Keratinocyte (primary cell): ENCODE data around the gene TSC1. TPM values are rescaled to one million over a fixed set of nuclear protein-coding genes. Genes with fewer than 3 reads are reported as not detected.

ENCODE experiments used
- DNase-seq: peaks from one replicate; pipeline ENCODE4 v3.0.0-alpha.2; 2011; ENCODE audit warnings: low read depth, missing footprints, low spot score
- FAIRE-seq: peaks from 2 replicates; lab custom pipeline; 2011; peaks lifted over from hg19 to GRCh38; lab: Jason Lieb, UNC
- H2AFZ ChIP-seq: 2 replicates; pipeline ENCODE4 v1.6.0; 2012; ENCODE audit warnings: low read length, control low read depth, inconsistent platforms; ENCODE audit not compliant: control insufficient read depth
- H3K27ac ChIP-seq: 2 replicates; pipeline ENCODE4 v1.5.1; 2011; ENCODE audit warnings: low read length; ENCODE audit not compliant: control insufficient read depth, insufficient read depth
- H3K27me3 ChIP-seq: 3 replicates; pipeline ENCODE4 v1.6.0; 2011; ENCODE audit warnings: low read length; ENCODE audit not compliant: control insufficient read depth, insufficient read depth; ENCODE audit errors: extremely low read depth
- H3K36me3 ChIP-seq, 2 experiments: 2 replicates in 1 of 2; 3 replicates in 1 of 2; pipeline ENCODE4 v1.5.1; 2011; ENCODE audit warnings: low read length in 2 of 2, mild to moderate bottlenecking in 1 of 2; ENCODE audit not compliant: control insufficient read depth in 2 of 2, insufficient read depth in 2 of 2; ENCODE audit errors: extremely low read depth in 1 of 2
- H3K4me1 ChIP-seq: 3 replicates; pipeline ENCODE4 v1.5.1; 2011; ENCODE audit warnings: low read length; ENCODE audit not compliant: control insufficient read depth, insufficient read depth; ENCODE audit errors: extremely low read depth
- H3K4me2 ChIP-seq: 3 replicates; pipeline ENCODE4 v1.6.0; 2011; ENCODE audit warnings: low read depth, low read length; ENCODE audit not compliant: control insufficient read depth, insufficient read depth; ENCODE audit errors: extremely low read depth
- H3K4me3 ChIP-seq, 3 experiments: fragments of 200-600 bp in 1 of 3; sonication (generic) in 1 of 3; 2 replicates in 2 of 3; 3 replicates in 1 of 3; pipeline ENCODE4 v1.5.1; 2011 to 2016; ENCODE audit warnings: low read length in 3 of 3, mild to moderate bottlenecking in 3 of 3, control low read depth in 2 of 3, inconsistent platforms in 1 of 3, low read depth in 1 of 3, mixed read lengths in 1 of 3, mixed run types in 1 of 3, moderate library complexity in 1 of 3; ENCODE audit not compliant: control insufficient read depth in 2 of 3, insufficient read depth in 2 of 3; ENCODE audit errors: extremely low read depth in 1 of 3
- H3K79me2 ChIP-seq: 2 replicates; pipeline ENCODE4 v1.6.0; 2012; ENCODE audit warnings: low read length; ENCODE audit not compliant: control insufficient read depth, insufficient read depth
- H3K9ac ChIP-seq: 3 replicates; pipeline ENCODE4 v1.6.0; 2011; ENCODE audit warnings: low read length; ENCODE audit not compliant: control insufficient read depth, insufficient read depth; ENCODE audit errors: extremely low read depth
- H3K9me1 ChIP-seq: 3 replicates; pipeline ENCODE4 v1.6.0; 2011; ENCODE audit warnings: low read length; ENCODE audit not compliant: control insufficient read depth, insufficient read depth; ENCODE audit errors: extremely low read depth
- H3K9me3 ChIP-seq: 2 replicates; pipeline ENCODE4 v1.5.1; 2012; ENCODE audit warnings: low read depth, low read length; ENCODE audit not compliant: control insufficient read depth
- H4K20me1 ChIP-seq: 3 replicates; pipeline ENCODE4 v1.6.0; 2011; ENCODE audit warnings: low read length; ENCODE audit not compliant: control insufficient read depth, insufficient read depth; ENCODE audit errors: extremely low read depth
- CTCF ChIP-seq, 3 experiments: IDR thresholded peaks in 1 of 3; conservative IDR thresholded peaks in 1 of 3; optimal IDR thresholded peaks in 1 of 3; 2 replicates in 2 of 3; 3 replicates in 1 of 3; pipeline versions ENCODE3 to v1.5.1; 2011; ENCODE audit warnings: low read length in 3 of 3, mild to moderate bottlenecking in 3 of 3, moderate library complexity in 2 of 3, control low read depth in 1 of 3, inconsistent platforms in 1 of 3; ENCODE audit not compliant: insufficient read depth in 2 of 3; ENCODE audit errors: extremely low read depth in 1 of 3
- EZH2 ChIP-seq: IDR thresholded peaks from one replicate; pipeline ENCODE4 v1.6.1; 2012; ENCODE audit warnings: inconsistent platforms, mild to moderate bottlenecking, low read length, moderate library complexity
- dilution Hi-C: fragments of 300-500 bp; cut with MboI; formaldehyde crosslinking; loops from one replicate; pipeline ENCODE4 v1.7.0; 2020; ENCODE audit warnings: low sequenced_read_pairs; ENCODE audit not compliant: extremely low pct_ligation_motif_present
- polyA plus RNA-seq, 5 experiments: library from polyadenylated mRNA; depleted of rRNA in 3 of 5; stranded (reverse) in 3 of 5; stranded (forward) in 1 of 5; unstranded in 1 of 5; fragments of >200 nt; gene quantifications; 1 replicate in 1 of 5; 2 replicates in 3 of 5; 3 replicates in 1 of 5; pipeline versions ENCODE4 v1.2.1 to v1.2.3, GENCODE V29; 2011 to 2012; ENCODE audit warnings: missing spikeins in 2 of 5, low read depth in 1 of 5, low replicate concordance in 1 of 5

Gene TSC1
- polyA plus RNA-seq, 1 donor (not counting 4 experiments of a cell fraction or from before 2014, with no cell fraction given): 26.1 TPM

- H3K4me2 ChIP-seq: no peak overlapping the region
- H3K9me1 ChIP-seq: no peaks in the 10 kb centered on the region
- H3K9ac ChIP-seq: no peak overlapping the region
- no peaks in the 10 kb centered on the region for H3K79me2 ChIP-seq
- no peaks in the 10 kb centered on the region for H3K36me3 ChIP-seq
- no peak for TF ChIP-seq EZH2
- no peak for TF ChIP-seq CTCF (optimal IDR thresholded peaks at IDR 0.05 in 1 of 3, IDR thresholded peaks at IDR 0.05 in 1 of 3, conservative IDR thresholded peaks at IDR 0.05 in 1 of 3; ENCODE audit: extremely low read depth in 1 of 3, insufficient read depth in 2 of 3, low read length in 3 of 3)
- H2AFZ ChIP-seq: no peak overlapping the region
- FAIRE-seq (no peak), DNase-seq (no peak)
- H3K27ac ChIP-seq: no peak overlapping the region
- H3K4me3 ChIP-seq: no peak overlapping the region
- peaks cover 5% of the 10 kb centered on the region for H3K4me1 ChIP-seq
- dilution Hi-C loops: no loop called here
- no peaks in the 10 kb centered on the region for H4K20me1 ChIP-seq
- H3K9me3 ChIP-seq: no peaks in the 10 kb centered on the region
- peaks cover 54% of the 10 kb centered on the region for H3K27me3 ChIP-seq
Observed at GRCh38 chr9:132985071-132985350, 40.6 kb upstream of the TSC1 start.

GRCh38 chr9:132984202-132985070 is 40.0 kb upstream of the TSC1 start:
- Histone ChIP-seq H3K36me3 (no peaks in the 10 kb centered on the region), H3K27me3 (peaks cover 56% of the 10 kb centered on the region)

More at GRCh38 chr9:132984202-132985070, 40.0 kb upstream of the TSC1 start:
- TF ChIP-seq EZH2: no peak
- no peak for TF ChIP-seq CTCF (optimal IDR thresholded peaks at IDR 0.05 in 1 of 3, IDR thresholded peaks at IDR 0.05 in 1 of 3, conservative IDR thresholded peaks at IDR 0.05 in 1 of 3; ENCODE audit: extremely low read depth in 1 of 3, insufficient read depth in 2 of 3, low read length in 3 of 3)
- peaks cover 5% of the 10 kb centered on the region for H3K4me1 ChIP-seq
- DNase-seq (no peak), FAIRE-seq (no peak)
- H2AFZ ChIP-seq: no peak overlapping the region
- no peak overlapping the region for H3K4me3 ChIP-seq
- no peak overlapping the region for H3K27ac ChIP-seq
- no peaks in the 10 kb centered on the region for H3K9me3 ChIP-seq
- no peak overlapping the region for H3K9ac ChIP-seq
- H3K4me2 ChIP-seq: no peak overlapping the region
- dilution Hi-C loops: no loop called here
- no peaks in the 10 kb centered on the region for H3K79me2 ChIP-seq
- H3K9me1 ChIP-seq: no peaks in the 10 kb centered on the region
- H4K20me1 ChIP-seq: no peaks in the 10 kb centered on the region
